Measurements from ENCODE around the gene KLK1. TPM values are rescaled to one million over a fixed set of nuclear protein-coding genes. Genes with fewer than 3 reads are reported as not detected.

Gene KLK1
- total and polyA plus RNA-seq, 2 of the 13 experiments (the other 11 are each of a cell fraction or from before 2014, with no cell fraction given), result not detected

GRCh38 chr19:50795664-50796073 is 27.9 kb downstream of the KLK1 start (continued):
- TF ChIP-seq FOXO4 (CRISPR knock-in tag; conservative IDR thresholded peaks at IDR 0.05), result 0 out of 2 replicates have a peak, but pooled peaks have one; percentile 90
- TF ChIP-seq ZNF674 (CRISPR knock-in tag; IDR thresholded peaks at IDR 0.05; ENCODE audit: low read depth), result no peak
- TF ChIP-seq CENPBD1 (CRISPR knock-in tag; IDR thresholded peaks at IDR 0.05; ENCODE audit: borderline replicate concordance, low read depth), result no peak
- TF ChIP-seq RARG (CRISPR knock-in tag; IDR thresholded peaks at IDR 0.05; ENCODE audit: low read depth), result no peak
- TF ChIP-seq ZNF709 (CRISPR knock-in tag; IDR thresholded peaks at IDR 0.05), result 0 out of 2 replicates have a peak, but pooled peaks have one; percentile 19
- peak; percentile 37 to 45; a peak in 1 of 4 replicates for TF ChIP-seq POLR2A (IDR thresholded peaks at IDR 0.05; ENCODE audit: insufficient read depth in 1 of 2, low read depth in 2 of 2, low read length in 2 of 2)
- no peak for TF ChIP-seq NR1H2 (CRISPR knock-in tag; IDR thresholded peaks at IDR 0.05; ENCODE audit: borderline replicate concordance, low read depth)
- peak; percentile 10 for TF ChIP-seq RBM22 (optimal IDR thresholded peaks at IDR 0.05; ENCODE audit: low read length)
- no peak for TF ChIP-seq SKI (IDR thresholded peaks at IDR 0.05; ENCODE audit: partially characterized antibody)
- TF ChIP-seq AFF4 (CRISPR knock-in tag; IDR thresholded peaks at IDR 0.05), result no peak
- TF ChIP-seq ZNF770 (CRISPR knock-in tag; IDR thresholded peaks at IDR 0.05), result peak; percentile 31; the same call in 1 of the 2 replicates
- 0 out of 2 replicates have a peak, but pooled peaks have one; percentile 3 for TF ChIP-seq ZFX (CRISPR knock-in tag; IDR thresholded peaks at IDR 0.05; ENCODE audit: low read depth)
- 0 out of 2 replicates have a peak, but pooled peaks have one; percentile 4 for TF ChIP-seq ZNF263 (CRISPR knock-in tag; IDR thresholded peaks at IDR 0.05)
- no peak for TF ChIP-seq MED13 (CRISPR knock-in tag; IDR thresholded peaks at IDR 0.05)

All from HepG2 (cell line).